Loucy (cell line): ENCODE measurements around the gene SDC1.

Experiments
- CTCF ChIP-seq: fragments of 200-600 bp; sonication (generic); conservative IDR thresholded peaks from 2 replicates; pipeline ENCODE4 v1.5.1; 2014; ENCODE audit warnings: mild to moderate bottlenecking, antibody characterized with exemption, low read length
- EZH2phosphoT487 ChIP-seq: fragments of 200-600 bp; IDR thresholded peaks from 2 replicates; pipeline ENCODE4 v1.6.1; 2018; ENCODE audit warnings: antibody characterized with exemption, mild to moderate bottlenecking, moderate library complexity, borderline replicate concordance

DNA sequence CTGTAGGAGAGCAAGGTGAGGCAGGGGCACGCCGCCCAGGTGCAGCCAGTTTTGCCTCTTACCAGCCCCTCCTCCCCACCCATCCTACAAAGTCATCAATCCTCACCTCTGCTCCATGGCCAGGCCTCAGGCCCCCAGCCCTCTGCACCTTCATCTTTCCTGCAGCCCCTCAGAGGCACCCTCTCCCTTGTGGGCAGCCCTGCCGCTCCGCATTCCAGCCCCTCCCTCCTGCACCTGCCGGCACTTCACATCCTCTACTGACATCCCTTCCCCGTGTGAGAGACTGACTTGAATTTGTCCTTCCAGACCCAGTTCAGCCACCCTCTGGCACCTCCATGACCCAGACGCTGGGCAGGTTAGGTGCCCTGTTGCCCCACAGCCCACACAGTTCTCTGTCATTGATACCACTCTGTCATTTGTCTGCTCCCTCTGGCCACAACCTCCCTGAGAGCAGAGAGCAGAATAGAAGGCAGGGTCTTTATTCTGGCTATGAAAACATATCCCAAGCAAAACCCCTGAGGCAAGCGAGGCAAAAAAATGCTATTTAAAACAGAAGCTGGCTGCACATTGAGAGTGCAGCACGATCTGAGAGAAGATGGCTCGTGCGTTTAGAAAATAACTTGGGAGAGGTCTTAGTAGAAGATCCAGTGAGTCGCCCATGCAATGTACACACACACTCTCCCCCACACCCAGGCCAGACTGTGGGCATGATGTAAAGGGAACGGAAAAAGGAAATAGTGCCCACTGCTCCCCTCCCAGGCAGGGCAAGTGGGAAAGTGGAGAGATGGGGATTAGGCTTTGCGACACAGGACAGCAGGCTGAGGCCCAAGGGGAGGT, 25.9 kb downstream of the SDC1 start:
- TF ChIP-seq EZH2phosphoT487 (no peak), CTCF (no peak)
